GM23338 (cell line): ENCODE data around the gene IQGAP1. TPM values are rescaled to one million over a fixed set of nuclear protein-coding genes. Genes with fewer than 3 reads are reported as not detected.

Experiments
- ATAC-seq: fragments of 200-7000 bp; cut with Tn5 transposase; 3 replicates; pipeline ENCODE4 v1.9.1; 2020
- DNase-seq: peaks from one replicate; pipeline ENCODE4 v3.0.0-alpha.2; 2015; ENCODE audit warnings: low spot score
- H2AFZ ChIP-seq: fragments of 200-600 bp; sonication (generic); 2 replicates; pipeline ENCODE4 v1.8.0; 2016; ENCODE audit warnings: antibody characterized with exemption, mild to moderate bottlenecking, moderate library complexity
- H3F3A ChIP-seq: fragments of 200-600 bp; sonication (generic); replicated peaks from 2 replicates; pipeline ENCODE4 v1.8.0; 2017; ENCODE audit warnings: antibody characterized with exemption, mixed run types, low read depth
- H3K27ac ChIP-seq: fragments of 200-600 bp; sonication (generic); 2 replicates; pipeline ENCODE4 v1.6.1; 2016; ENCODE audit warnings: low read depth
- H3K27me3 ChIP-seq: fragments of 200-600 bp; sonication (generic); 2 replicates; pipeline ENCODE4 v1.8.0; 2016; ENCODE audit warnings: mild to moderate bottlenecking, mixed run types, moderate library complexity; ENCODE audit not compliant: insufficient read depth
- H3K36me3 ChIP-seq: fragments of 200-600 bp; sonication (generic); 2 replicates; pipeline ENCODE4 v1.8.0; 2016; ENCODE audit warnings: mild to moderate bottlenecking; ENCODE audit not compliant: insufficient read depth
- H3K4me1 ChIP-seq: fragments of 200-600 bp; sonication (generic); 2 replicates; pipeline ENCODE4 v1.8.0; 2016; ENCODE audit warnings: mild to moderate bottlenecking, moderate library complexity; ENCODE audit not compliant: insufficient read depth
- H3K4me2 ChIP-seq: fragments of 200-600 bp; sonication (generic); 2 replicates; pipeline ENCODE4 v1.7.1; 2017; ENCODE audit warnings: mixed run types
- H3K4me3 ChIP-seq: fragments of 200-600 bp; sonication (generic); 2 replicates; pipeline ENCODE4 v1.6.1; 2016; ENCODE audit warnings: mixed run types
- H3K79me2 ChIP-seq: fragments of 200-600 bp; sonication (generic); replicated peaks from 2 replicates; pipeline ENCODE4 v1.8.0; 2017; ENCODE audit warnings: mild to moderate bottlenecking; ENCODE audit not compliant: insufficient read depth
- H3K9me2 ChIP-seq: fragments of 200-600 bp; sonication (generic); 2 replicates; pipeline ENCODE4 v1.8.0; 2017; ENCODE audit not compliant: insufficient read depth
- H4K20me1 ChIP-seq: fragments of 200-600 bp; sonication (generic); replicated peaks from 2 replicates; pipeline ENCODE4 v1.8.0; 2017; ENCODE audit warnings: mild to moderate bottlenecking; ENCODE audit not compliant: insufficient read depth
- H3K27ac Mint-ChIP-seq: 2 replicates; pipeline ENCODE4 v1.8.0; 2020; ENCODE audit warnings: inconsistent platforms, mild to moderate bottlenecking, moderate library complexity, mixed read lengths
- H3K27me3 Mint-ChIP-seq: 3 replicates; pipeline ENCODE4 v1.8.0; 2022; ENCODE audit warnings: low read depth, mild to moderate bottlenecking, moderate library complexity, mixed read lengths, inconsistent platforms; ENCODE audit not compliant: insufficient read depth, poor library complexity
- H3K36me3 Mint-ChIP-seq: 3 replicates; pipeline ENCODE4 v1.8.0; 2021; ENCODE audit warnings: low read depth, mild to moderate bottlenecking, inconsistent platforms, moderate library complexity, mixed read lengths
- H3K4me1 Mint-ChIP-seq: 3 replicates; pipeline ENCODE4 v1.8.0; 2020; ENCODE audit warnings: mild to moderate bottlenecking, inconsistent platforms, mixed read lengths
- H3K4me3 Mint-ChIP-seq: 3 replicates; pipeline ENCODE4 v1.8.0; 2021; ENCODE audit warnings: moderate library complexity, mild to moderate bottlenecking, inconsistent platforms, mixed read lengths
- H3K9me3 Mint-ChIP-seq: 3 replicates; pipeline ENCODE4 v1.8.0; 2020; ENCODE audit warnings: moderate library complexity, mild to moderate bottlenecking, inconsistent platforms, mixed read lengths
- CREB1 ChIP-seq: fragments of 250-450 bp; sonication (Bioruptor Pico); IDR thresholded peaks from 2 replicates; pipeline ENCODE4 v1.5.0; 2020; ENCODE audit warnings: low read depth, mild to moderate bottlenecking, moderate library complexity
- ETS1 ChIP-seq: IDR thresholded peaks from 2 replicates; pipeline ENCODE4 v1.6.1; 2016; ENCODE audit warnings: antibody characterized with exemption
- EZH2 ChIP-seq: fragments of 200-600 bp; sonication (generic); IDR thresholded peaks from one replicate; pipeline ENCODE4 v1.8.0; 2017; ENCODE audit warnings: antibody characterized with exemption, mild to moderate bottlenecking, low read depth; ENCODE audit not compliant: unreplicated experiment
- EZH2phosphoT487 ChIP-seq: fragments of 200-600 bp; sonication (generic); IDR thresholded peaks from one replicate; pipeline ENCODE4 v1.8.1; 2018; ENCODE audit warnings: antibody characterized with exemption; ENCODE audit not compliant: unreplicated experiment
- JUNB ChIP-seq: IDR thresholded peaks from one replicate; pipeline ENCODE4 v1.6.1; 2016; ENCODE audit warnings: antibody characterized with exemption; ENCODE audit not compliant: unreplicated experiment
- NANOG ChIP-seq: IDR thresholded peaks from 2 replicates; pipeline ENCODE4 v1.6.1; 2016; ENCODE audit warnings: antibody characterized with exemption, borderline replicate concordance
- REST ChIP-seq: IDR thresholded peaks from one replicate; pipeline ENCODE4 v1.6.1; 2018; ENCODE audit warnings: antibody characterized with exemption; ENCODE audit not compliant: unreplicated experiment
- polyA plus RNA-seq: library from polyadenylated mRNA; unstranded; fragments of >200 nt; fragmentation: Nextera tagmentation; extraction: Ambion mirVana; gene quantifications from 2 replicates; pipeline ENCODE4 v1.2.1, GENCODE V29; 2016
- total RNA-seq: library from RNA; depleted of rRNA; stranded (reverse); fragments of >200 nt; shearing (Covaris generic); gene quantifications from 2 replicates; pipeline ENCODE4 v1.2.3, GENCODE V29; 2014

The IQGAP1 gene
- total and polyA plus RNA-seq, 2 experiments from 2014 or later = 92.7 to 159 TPM

GRCh38 chr15:90407336-90407735, 19.3 kb downstream of the IQGAP1 start:
- Histone ChIP-seq H2AFZ (no peak overlapping the region), H3K79me2 (peaks cover 92% of the 10 kb centered on the region), H3F3A (no peaks in the 10 kb centered on the region), H3K9me2 (no peaks in the 10 kb centered on the region), H3K4me2 (peak overlapping the region; percentile 7), H3K4me1 (peaks cover 51% of the 10 kb centered on the region), H3K36me3 (no peaks in the 10 kb centered on the region), H3K4me3 (no peak overlapping the region), H3K27ac (peak overlapping the region; percentile 43), H4K20me1 (no peaks in the 10 kb centered on the region), H3K27me3 (no peaks in the 10 kb centered on the region)
- Mint-ChIP-seq H3K9me3 (peaks cover 6% of the 10 kb centered on the region; the same call in 1 of the 3 replicates), H3K36me3 (peaks cover 14% of the 10 kb centered on the region), H3K4me3 (no peak overlapping the region), H3K4me1 (peaks cover 50% of the 10 kb centered on the region), H3K27ac (no peak overlapping the region), H3K27me3 (peaks cover 2% of the 10 kb centered on the region)
- ATAC-seq = no peak
- DNase-seq = no peak
- TF ChIP-seq CREB1 (CRISPR knock-in tag) (no peak), EZH2 (no peak), ETS1 (no peak)

DNA sequence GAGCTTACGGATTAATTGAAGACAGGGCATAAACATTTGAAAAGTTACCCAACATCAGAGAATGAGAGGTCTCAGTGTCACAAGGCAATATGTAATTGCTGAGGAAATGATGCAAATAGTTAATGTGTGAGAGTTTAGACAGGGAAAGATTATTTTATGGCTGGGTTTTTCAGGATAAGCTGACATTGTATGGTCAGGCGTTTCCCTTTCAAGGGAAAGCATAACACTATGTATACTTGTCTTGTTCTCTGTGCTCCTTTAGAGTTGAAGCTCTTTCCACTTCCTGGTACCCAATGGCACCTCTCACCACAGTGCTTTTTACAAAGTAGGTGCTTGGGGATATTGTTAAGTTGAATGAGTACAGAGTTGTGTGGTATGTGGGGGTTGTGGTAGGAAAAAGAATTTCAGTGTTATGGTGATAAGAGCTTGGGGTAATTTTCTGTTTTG, 19.9 kb downstream of the IQGAP1 start:
- DNase-seq (no peak), ATAC-seq (no peak)
- peaks cover 6% of the 10 kb centered on the region; the same call in 1 of the 3 replicates for H3K9me3 Mint-ChIP-seq
- Histone ChIP-seq H3K27me3 (no peaks in the 10 kb centered on the region), H3K9me2 (no peaks in the 10 kb centered on the region), H2AFZ (no peak overlapping the region), H3K4me3 (no peak overlapping the region; the same call in 1 of the 2 replicates), H3K79me2 (peaks cover 87% of the 10 kb centered on the region), H3K36me3 (no peaks in the 10 kb centered on the region), H3K27ac (peak overlapping the region; percentile 43), H4K20me1 (no peaks in the 10 kb centered on the region), H3K4me2 (peak overlapping the region; percentile 7), H3F3A (no peaks in the 10 kb centered on the region), H3K4me1 (peaks cover 50% of the 10 kb centered on the region)
- TF ChIP-seq NANOG (no peak), EZH2 (no peak), JUNB (no peak)
- H3K36me3 Mint-ChIP-seq = peaks cover 14% of the 10 kb centered on the region
- H3K4me1 Mint-ChIP-seq = peaks cover 53% of the 10 kb centered on the region
- H3K27ac Mint-ChIP-seq = peak overlapping the region; percentile 20; the same call in 1 of the 2 replicates
- H3K4me3 Mint-ChIP-seq = no peak overlapping the region
- peaks cover 5% of the 10 kb centered on the region for H3K27me3 Mint-ChIP-seq

DNA sequence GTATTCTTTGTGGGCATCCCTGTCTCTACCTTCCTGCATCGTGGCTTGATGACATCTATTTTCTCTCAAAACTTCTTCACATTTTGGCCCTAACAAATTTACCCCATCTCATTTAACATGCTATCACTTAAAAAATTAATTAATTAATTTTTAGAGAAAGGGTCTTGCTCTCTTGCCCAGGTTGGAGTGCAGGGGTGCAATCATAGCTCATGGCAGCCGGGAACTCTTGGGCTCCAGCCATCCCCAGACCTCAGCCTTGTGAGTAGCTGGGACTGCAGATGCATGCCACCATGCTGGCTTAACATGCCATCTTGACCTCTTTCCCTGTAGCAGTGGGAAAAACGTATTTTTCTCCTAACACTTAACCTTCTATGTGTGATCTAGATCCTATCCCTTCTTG, 20.6 kb downstream of the IQGAP1 start:
- H3K4me2 ChIP-seq = no peak overlapping the region
- peaks cover 87% of the 10 kb centered on the region for H3K79me2 ChIP-seq
- no peak for ATAC-seq
- Mint-ChIP-seq H3K36me3 (peaks cover 14% of the 10 kb centered on the region), H3K27ac (no peak overlapping the region), H3K9me3 (peaks cover 6% of the 10 kb centered on the region; the same call in 1 of the 3 replicates), H3K4me1 (peaks cover 60% of the 10 kb centered on the region), H3K4me3 (no peak overlapping the region), H3K27me3 (peaks cover 7% of the 10 kb centered on the region)
- H2AFZ ChIP-seq = no peak overlapping the region
- H3F3A ChIP-seq = peaks cover 1% of the 10 kb centered on the region; the same call in 1 of the 2 replicates
- DNase-seq = no peak
- H3K27me3 ChIP-seq = no peaks in the 10 kb centered on the region
- H4K20me1 ChIP-seq = no peaks in the 10 kb centered on the region
- H3K36me3 ChIP-seq = no peaks in the 10 kb centered on the region
- H3K27ac ChIP-seq = no peak overlapping the region
- H3K4me3 ChIP-seq = no peak overlapping the region
- H3K4me1 ChIP-seq = peaks cover 58% of the 10 kb centered on the region
- H3K9me2 ChIP-seq = no peaks in the 10 kb centered on the region
- TF ChIP-seq ETS1 (no peak), REST (no peak), EZH2phosphoT487 (no peak), NANOG (no peak), CREB1 (CRISPR knock-in tag) (no peak)
